OCI-M2 (cell line): Measurements from ENCODE around the gene VPS33A.
"Not testable (repeated sequence)": the region's sequence is repeated elsewhere in the genome, so short reads cannot be mapped to it uniquely, and the experiment has no call there.

ENCODE experiments used
- DNase-seq: peaks from one replicate; lab custom pipeline; 2025; ENCODE audit not compliant: unreplicated experiment; lab: John Stamatoyannopoulos, UW

The VPS33A gene

GRCh38 chr12:122205053-122205925 lies 61.0 kb downstream of the VPS33A start:
- DNase-seq, result no peak

GRCh38 chr12:122204167-122205052 lies 61.9 kb downstream of the VPS33A start:
- no peak for DNase-seq

GRCh38 chr12:122203301-122204166 lies 62.8 kb downstream of the VPS33A start, which contains the start of gene B3GNT4:
B3GNT4 (plus strand) TSS chr12:122203709; CDS start chr12:122204619, 910 bp downstream.
- DNase-seq, result no peak

GRCh38 chr12:122202811-122203210 lies 63.5 kb downstream of the VPS33A start:
- not testable (repeated sequence) for DNase-seq

- no peak for DNase-seq
These were observed 64.3 kb downstream of the VPS33A start for GRCh38 chr12:122202017-122202416.

GRCh38 chr12:122201381-122201780 lies 64.9 kb downstream of the VPS33A start:
- no peak for DNase-seq

GRCh38 chr12:122200541-122201175 lies 65.6 kb downstream of the VPS33A start:
- DNase-seq, result no peak

- no peak for DNase-seq
These were observed 66.6 kb downstream of the VPS33A start for GRCh38 chr12:122199484-122200355.

- no peak for DNase-seq
These were observed 68.7 kb downstream of the VPS33A start for GRCh38 chr12:122197612-122197966.

GRCh38 chr12:122195405-122195804 lies 70.9 kb downstream of the VPS33A start:
- DNase-seq, result no peak

- no peak for DNase-seq
These were observed 71.5 kb downstream of the VPS33A start for GRCh38 chr12:122194804-122195203.

- no peak for DNase-seq
These were observed 73.9 kb downstream of the VPS33A start for GRCh38 chr12:122192441-122192840.

- DNase-seq, result no peak
These were observed 75.2 kb downstream of the VPS33A start for GRCh38 chr12:122190842-122191668.

GRCh38 chr12:122189626-122190475 lies 76.4 kb downstream of the VPS33A start:
- no peak for DNase-seq

GRCh38 chr12:122187466-122187865 lies 78.8 kb downstream of the VPS33A start:
- DNase-seq, result no peak

- no peak for DNase-seq
These were observed 80.7 kb downstream of the VPS33A start for GRCh38 chr12:122185494-122186082.

- DNase-seq, result no peak
These were observed 81.2 kb downstream of the VPS33A start for GRCh38 chr12:122185079-122185478.
